CD4-positive, alpha-beta T cell (primary cell): Measurements from ENCODE around the gene DR1. TPM values are rescaled to one million over a fixed set of nuclear protein-coding genes. Genes with fewer than 3 reads are reported as not detected.

Experiments used
- ATAC-seq: fragments of 200-7000 bp; cut with Tn5 transposase; one replicate; pipeline ENCODE4 v1.10.0; 2022; ENCODE audit warnings: mild to moderate bottlenecking; ENCODE audit not compliant: poor library complexity
- CTCF ChIA-PET: fragments of 350-600 bp; sonication (Branson Sonifier 250); formaldehyde crosslinking; loops from one replicate; lab custom pipeline; 2021; ENCODE audit warnings: antibody characterized with exemption, inconsistent platforms; lab: Charles Lee
- POLR2A ChIA-PET: fragments of 350-600 bp; sonication (Branson Sonifier 250); formaldehyde crosslinking; loops from one replicate; lab custom pipeline; 2021; ENCODE audit warnings: antibody characterized with exemption, inconsistent platforms; lab: Charles Lee
- DNase-seq, 14 experiments: peaks; one replicate each; pipeline ENCODE4 v3.0.0-alpha.2; 2013 to 2020; ENCODE audit warnings: mixed read lengths in 2 of 14
- H3K27ac ChIP-seq, 2 donors: one replicate each; pipeline versions ENCODE4 v1.5.1 to v1.7.0; 2013; ENCODE audit warnings: low read length in 2 of 2, low read depth in 1 of 2, mild to moderate bottlenecking in 1 of 2
- H3K27me3 ChIP-seq, 2 experiments: 1 replicate in 1 of 2; 2 replicates in 1 of 2; pipeline versions ENCODE4 v1.6.1 to v1.7.0; 2013; ENCODE audit warnings: low read length in 2 of 2, control low read depth in 1 of 2, mild to moderate bottlenecking in 1 of 2, moderate library complexity in 1 of 2; ENCODE audit not compliant: insufficient read depth in 2 of 2, control insufficient read depth in 1 of 2
- H3K36me3 ChIP-seq: one replicate; pipeline ENCODE4 v1.6.1; 2013; ENCODE audit warnings: low read length, control low read depth; ENCODE audit not compliant: insufficient read depth
- H3K4me1 ChIP-seq: one replicate; pipeline ENCODE4 v1.6.1; 2013; ENCODE audit warnings: low read length, control low read depth; ENCODE audit not compliant: insufficient read depth
- H3K4me3 ChIP-seq: one replicate; pipeline ENCODE4 v1.5.1; 2013; ENCODE audit warnings: mild to moderate bottlenecking, low read length, moderate library complexity
- H3K9me3 ChIP-seq, 2 experiments: 1 replicate in 1 of 2; 2 replicates in 1 of 2; pipeline versions ENCODE4 v1.6.1 to v1.7.0; 2013; ENCODE audit warnings: low read length in 2 of 2, mild to moderate bottlenecking in 2 of 2, control low read depth in 1 of 2, moderate library complexity in 1 of 2; ENCODE audit not compliant: control insufficient read depth in 1 of 2, insufficient read depth in 1 of 2
- H3K27ac Mint-ChIP-seq: one replicate; pipeline ENCODE4 v1.8.0; 2020; ENCODE audit warnings: mixed read lengths
- H3K27me3 Mint-ChIP-seq: one replicate; pipeline ENCODE4 v1.8.0; 2021; ENCODE audit warnings: mixed read lengths
- H3K36me3 Mint-ChIP-seq: one replicate; pipeline ENCODE4 v1.8.0; 2021; ENCODE audit warnings: low read depth, mixed read lengths
- H3K4me1 Mint-ChIP-seq: one replicate; pipeline ENCODE4 v1.8.0; 2021; ENCODE audit warnings: low read depth, mixed read lengths
- H3K4me3 Mint-ChIP-seq: one replicate; pipeline ENCODE4 v1.8.0; 2020; ENCODE audit warnings: mild to moderate bottlenecking, mixed read lengths
- H3K9me3 Mint-ChIP-seq: one replicate; pipeline ENCODE4 v1.8.0; 2020; ENCODE audit warnings: mixed read lengths
- CTCF ChIP-seq: fragments of 200-600 bp; IDR thresholded peaks from one replicate; pipeline ENCODE4 v1.8.0; 2022; ENCODE audit warnings: antibody characterized with exemption, mild to moderate bottlenecking
- intact Hi-C, 2 experiments: fragments of 100-400 bp; cut with DNase I in 1 of 2; cut with micrococcal nuclease in 1 of 2; formaldehyde crosslinking; loops; one replicate each; pipeline versions ENCODE4 v1.15.1 to v1.9.0; 2023 to 2025; cut with DNase I, micrococcal nuclease
- total RNA-seq, 174 experiments: library from RNA in 2 of 174; stranded (reverse) in 2 of 174; gene quantifications; one replicate each; pipeline ENCODE4 v1.2.3 and lab custom pipeline; 2021 to 2026

DR1 gene
- total RNA-seq, 2 experiments from 2014 or later: 51.4 to 54.4 TPM

- peaks cover 100% of the 10 kb centered on the region for H3K36me3 Mint-ChIP-seq
- H3K4me3 ChIP-seq: no peak overlapping the region
- intact Hi-C loops: no loop called here
- H3K9me3 ChIP-seq: no peaks in the 10 kb centered on the region
- ATAC-seq (no peak), DNase-seq (no peak)
- CTCF ChIA-PET: no interaction called here
- H3K36me3 ChIP-seq: peaks cover 88% of the 10 kb centered on the region
- no peak overlapping the region for H3K4me3 Mint-ChIP-seq
- TF ChIP-seq CTCF: no peak
- H3K4me1 Mint-ChIP-seq: peaks cover 77% of the 10 kb centered on the region
- H3K27ac ChIP-seq: no peak overlapping the region
- H3K4me1 ChIP-seq: peaks cover 13% of the 10 kb centered on the region
- H3K27me3 Mint-ChIP-seq: no peaks in the 10 kb centered on the region
- POLR2A ChIA-PET: interaction anchor here (0.5 to 0.6 kb wide), 2 partner anchors 177 to 511 kb away, joined by 3 to 4 read pairs; no protein-coding TSS in a partner anchor
- H3K27ac Mint-ChIP-seq: peak overlapping the region; percentile 7
- H3K9me3 Mint-ChIP-seq: no peaks in the 10 kb centered on the region
- H3K27me3 ChIP-seq: no peaks in the 10 kb centered on the region
Measured at GRCh38 chr1:93358293-93358692, 12.6 kb downstream of the DR1 start.

- no peak for TF ChIP-seq CTCF
- no peak for DNase-seq
- H3K4me3 ChIP-seq: no peak overlapping the region
- H3K27me3 ChIP-seq: no peaks in the 10 kb centered on the region
- Mint-ChIP-seq H3K36me3 (peaks cover 95% of the 10 kb centered on the region), H3K4me1 (peaks cover 71% of the 10 kb centered on the region), H3K27ac (peak overlapping the region; percentile 25), H3K9me3 (no peaks in the 10 kb centered on the region), H3K4me3 (no peak overlapping the region), H3K27me3 (no peaks in the 10 kb centered on the region)
- ATAC-seq: no peak
- no peaks in the 10 kb centered on the region for H3K9me3 ChIP-seq
- H3K4me1 ChIP-seq: peaks cover 13% of the 10 kb centered on the region
- peaks cover 87% of the 10 kb centered on the region for H3K36me3 ChIP-seq
- ChIA-PET POLR2A (interaction anchor here (1.0 kb wide), 2 partner anchors 14 to 19 kb away, joined by 3 read pairs; no protein-coding TSS in a partner anchor), CTCF (interaction anchor here (1.6 kb wide), 1 partner anchor 15 kb away, joined by 3 read pairs; the partner anchor contains the start of gene DR1)
- H3K27ac ChIP-seq: no peak overlapping the region
- intact Hi-C loops: loop anchor here in 1 of 2 experiments (5.0 kb wide), 1 partner anchor 33 kb away; no protein-coding TSS in a partner anchor
Measured at GRCh38 chr1:93360111-93360510, 14.4 kb downstream of the DR1 start.

- H3K27ac Mint-ChIP-seq: no peak overlapping the region
- Histone ChIP-seq H3K27me3 (no peaks in the 10 kb centered on the region), H3K9me3 (no peaks in the 10 kb centered on the region), H3K4me1 (peaks cover 13% of the 10 kb centered on the region), H3K27ac (no peak overlapping the region), H3K36me3 (peaks cover 79% of the 10 kb centered on the region), H3K4me3 (no peak overlapping the region)
- TF ChIP-seq CTCF: no peak
- intact Hi-C loops: loop anchor here in 1 of 2 experiments (5.0 kb wide), 1 partner anchor 35 kb away; no protein-coding TSS in a partner anchor
- H3K27me3 Mint-ChIP-seq: no peaks in the 10 kb centered on the region
- ATAC-seq: no peak
- peaks cover 61% of the 10 kb centered on the region for H3K4me1 Mint-ChIP-seq
- H3K9me3 Mint-ChIP-seq: no peaks in the 10 kb centered on the region
- peaks cover 93% of the 10 kb centered on the region for H3K36me3 Mint-ChIP-seq
- ChIA-PET POLR2A (no interaction called here), CTCF (interaction anchor here (1.3 kb wide), 1 partner anchor 26 kb away, joined by 3 read pairs; no protein-coding TSS in a partner anchor)
- no peak overlapping the region for H3K4me3 Mint-ChIP-seq
- DNase-seq: no peak
Measured at GRCh38 chr1:93362237-93362636, 16.5 kb downstream of the DR1 start.
